GM13976 (cell line): Measurements from ENCODE around the gene DCDC2.
"Not testable (repeated sequence)": the region's sequence is repeated elsewhere in the genome, so short reads cannot be mapped to it uniquely, and the experiment has no call there.

Experiments used
- DNase-seq: peaks from one replicate; pipeline ENCODE4 v3.0.0; 2012; ENCODE audit warnings: low spot score
- CTCF ChIP-seq: IDR thresholded peaks from 2 replicates; pipeline ENCODE4 v1.5.1; 2012; ENCODE audit warnings: borderline replicate concordance, mild to moderate bottlenecking; ENCODE audit not compliant: insufficient read depth; ENCODE audit errors: extremely low read depth, missing control alignments, control extremely low read depth
- in situ Hi-C: fragments of 300-500 bp; cut with MboI; formaldehyde crosslinking; loops from one replicate; pipeline ENCODE4 v1.12.0; 2022; ENCODE audit warnings: low sequenced_read_pairs, mixed read lengths, inconsistent platforms; ENCODE audit not compliant: unreplicated experiment

DCDC2 gene

GRCh38 chr6:24148684-24149083 is 209.2 kb downstream of the DCDC2 start:
- DNase-seq = no peak
- TF ChIP-seq CTCF = no peak
- in situ Hi-C loops = no loop called here

- TF ChIP-seq CTCF = no peak
- in situ Hi-C loops = no loop called here
- DNase-seq = no peak
Measured at GRCh38 chr6:24148154-24148570, 209.7 kb downstream of the DCDC2 start.

GRCh38 chr6:24147511-24148153 is 210.2 kb downstream of the DCDC2 start:
- DNase-seq = no peak
- in situ Hi-C loops = no loop called here

GRCh38 chr6:24146871-24147270 is 211.0 kb downstream of the DCDC2 start:
- no peak for DNase-seq
- no peak for TF ChIP-seq CTCF
- in situ Hi-C loops = no loop called here

More at GRCh38 chr6:24147511-24148153, 210.2 kb downstream of the DCDC2 start:
- TF ChIP-seq CTCF = no peak

- in situ Hi-C loops = no loop called here
- TF ChIP-seq CTCF = no peak
- DNase-seq = no peak
Measured at GRCh38 chr6:24145690-24146131, 212.1 kb downstream of the DCDC2 start.

- in situ Hi-C loops, DNase-seq: not testable (repeated sequence)
Measured at GRCh38 chr6:24142733-24143132, 215.1 kb downstream of the DCDC2 start.

GRCh38 chr6:24140591-24140990 is 217.3 kb downstream of the DCDC2 start:
- in situ Hi-C loops = no loop called here
- TF ChIP-seq CTCF = no peak
- DNase-seq = no peak
